ENCODE data around the gene LAX1. TPM values are rescaled to one million over a fixed set of nuclear protein-coding genes. Genes with fewer than 3 reads are reported as not detected.

LAX1 gene
- total RNA-seq, 2 donors from 2014 or later: 1.2 to 1.3 TPM

- no peak overlapping the region for H3K9ac ChIP-seq (ENCODE audit: low read depth in 2 of 2, low read length in 2 of 2)
- H3K4me1 ChIP-seq: no peaks in the 10 kb centered on the region
- no peak overlapping the region for H3K27ac ChIP-seq
- no peaks in the 10 kb centered on the region for H3K9me3 ChIP-seq
- TF ChIP-seq CTCF (IDR thresholded peaks at IDR 0.05): no peak
- intact Hi-C loops (cut with DNase I): no loop called here
- H3K36me3 ChIP-seq: peaks cover 11% of the 10 kb centered on the region
- no peak for DNase-seq
- no peak overlapping the region for H3K4me3 ChIP-seq
- H3K27me3 ChIP-seq: no peaks in the 10 kb centered on the region
Observed at GRCh38 chr1:203823306-203823705, 58.3 kb downstream of the LAX1 start.

Other genes with a start within 250 kb of the LAX1 start
- 10 to 100 TPM; 10.5 to 57.6 TPM for gene ATP2B4, start 138.4 kb upstream of the LAX1 start, total RNA-seq
- gene ZBED6, start 30.4 kb downstream of the LAX1 start, total RNA-seq: 10 to 100 TPM; 21.9 to 33.9 TPM
- gene ZC3H11A, start 30.4 kb downstream of the LAX1 start, total RNA-seq: 10 to 100 TPM; 52.6 to 73.6 TPM
- gene SNRPE, start 96.4 kb downstream of the LAX1 start, total RNA-seq: 100 to 1,000 TPM in 1 of 2 donors, 10 to 100 TPM in 1; 86.1 to 146 TPM

Measured in colonic mucosa (tissue), 4 donors.